CD4-positive, alpha-beta memory T cell (primary cell): ENCODE results near the gene COMMD4. TPM values are rescaled to one million over a fixed set of nuclear protein-coding genes. Genes with fewer than 3 reads are reported as not detected.
A peak's percentile ranks its signal among the peaks of the same experiment; 100 is the strongest.
"Not testable (repeated sequence)": the region's sequence is repeated elsewhere in the genome, so short reads cannot be mapped to it uniquely, and the experiment has no call there.

Experiments
- CTCF ChIA-PET: fragments of 350-600 bp; sonication (Branson Sonifier 250); formaldehyde crosslinking; loops from one replicate; lab custom pipeline; 2021; ENCODE audit warnings: inconsistent platforms; ENCODE audit not compliant: partially characterized antibody; lab: Charles Lee
- POLR2A ChIA-PET: fragments of 350-600 bp; sonication (Branson Sonifier 250); formaldehyde crosslinking; loops from one replicate; lab custom pipeline; 2021; ENCODE audit not compliant: partially characterized antibody; lab: Charles Lee
- DNase-seq, 5 donors: peaks; one replicate each; pipeline versions ENCODE4 v3.0.0 to v3.0.0-alpha.2; 2020 to 2022; ENCODE audit warnings: mixed read lengths in 1 of 5
- H3K27ac ChIP-seq: one replicate; pipeline ENCODE4 v1.7.0; 2013; ENCODE audit warnings: low read depth, low read length
- H3K27me3 ChIP-seq: 2 replicates; pipeline ENCODE4 v1.7.0; 2013; ENCODE audit warnings: mild to moderate bottlenecking, low read length, moderate library complexity; ENCODE audit not compliant: insufficient read depth
- H3K36me3 ChIP-seq: 2 replicates; pipeline ENCODE4 v1.7.0; 2013; ENCODE audit warnings: mild to moderate bottlenecking, low read length, moderate library complexity; ENCODE audit not compliant: insufficient read depth
- H3K4me1 ChIP-seq: 2 replicates; pipeline ENCODE4 v1.7.0; 2013; ENCODE audit warnings: mild to moderate bottlenecking, low read length, moderate library complexity; ENCODE audit not compliant: insufficient read depth
- H3K4me3 ChIP-seq, 2 donors: one replicate each; pipeline ENCODE4 v1.7.0; 2013; ENCODE audit warnings: low read length in 2 of 2, mild to moderate bottlenecking in 1 of 2
- H3K9me3 ChIP-seq, 2 donors: one replicate each; pipeline ENCODE4 v1.7.0; 2013; ENCODE audit warnings: low read length in 2 of 2, control low read depth in 1 of 2; ENCODE audit not compliant: control insufficient read depth in 1 of 2
- H3K27ac Mint-ChIP-seq, 7 donors: one replicate each; pipeline ENCODE4 v1.8.0; 2020 to 2021; ENCODE audit warnings: mixed read lengths in 7 of 7, mild to moderate bottlenecking in 6 of 7, inconsistent platforms in 3 of 7, moderate library complexity in 3 of 7
- H3K27me3 Mint-ChIP-seq, 2 donors: one replicate each; pipeline ENCODE4 v1.8.0; 2020 to 2021; ENCODE audit warnings: mixed read lengths in 2 of 2
- H3K36me3 Mint-ChIP-seq, 2 donors: one replicate each; pipeline ENCODE4 v1.8.0; 2020 to 2021; ENCODE audit warnings: mixed read lengths in 2 of 2, inconsistent platforms in 1 of 2, mild to moderate bottlenecking in 1 of 2
- H3K4me1 Mint-ChIP-seq, 4 donors: one replicate each; pipeline ENCODE4 v1.8.0; 2020 to 2021; ENCODE audit warnings: mixed read lengths in 4 of 4, mild to moderate bottlenecking in 1 of 4
- H3K4me3 Mint-ChIP-seq, 8 donors: one replicate each; pipeline ENCODE4 v1.8.0; 2020 to 2021; ENCODE audit warnings: mixed read lengths in 8 of 8, mild to moderate bottlenecking in 7 of 8, moderate library complexity in 6 of 8, inconsistent platforms in 3 of 8
- H3K9me3 Mint-ChIP-seq, 8 donors: one replicate each; pipeline ENCODE4 v1.8.0; 2020 to 2021; ENCODE audit warnings: mixed read lengths in 8 of 8, mild to moderate bottlenecking in 5 of 8, inconsistent platforms in 3 of 8, moderate library complexity in 1 of 8
- intact Hi-C: fragments of 100-400 bp; cut with micrococcal nuclease; formaldehyde crosslinking; loops from one replicate; pipeline ENCODE4 v1.15.1; 2023
- polyA plus RNA-seq, 2 donors: library from polyadenylated mRNA; unstranded; fragments of 300-500 nt; fragmentation: Illumina TruSeq; gene quantifications; one replicate each; pipeline ENCODE4 v1.2.3, GENCODE V29; 2021
- total RNA-seq, 2 experiments: library from RNA; stranded (reverse); gene quantifications; one replicate each; pipeline ENCODE4 v1.2.3, GENCODE V29; 2021

The COMMD4 gene
- total and polyA plus RNA-seq, 4 experiments from 2014 or later: 33.9 to 45.6 (median 38.7) TPM

DNA sequence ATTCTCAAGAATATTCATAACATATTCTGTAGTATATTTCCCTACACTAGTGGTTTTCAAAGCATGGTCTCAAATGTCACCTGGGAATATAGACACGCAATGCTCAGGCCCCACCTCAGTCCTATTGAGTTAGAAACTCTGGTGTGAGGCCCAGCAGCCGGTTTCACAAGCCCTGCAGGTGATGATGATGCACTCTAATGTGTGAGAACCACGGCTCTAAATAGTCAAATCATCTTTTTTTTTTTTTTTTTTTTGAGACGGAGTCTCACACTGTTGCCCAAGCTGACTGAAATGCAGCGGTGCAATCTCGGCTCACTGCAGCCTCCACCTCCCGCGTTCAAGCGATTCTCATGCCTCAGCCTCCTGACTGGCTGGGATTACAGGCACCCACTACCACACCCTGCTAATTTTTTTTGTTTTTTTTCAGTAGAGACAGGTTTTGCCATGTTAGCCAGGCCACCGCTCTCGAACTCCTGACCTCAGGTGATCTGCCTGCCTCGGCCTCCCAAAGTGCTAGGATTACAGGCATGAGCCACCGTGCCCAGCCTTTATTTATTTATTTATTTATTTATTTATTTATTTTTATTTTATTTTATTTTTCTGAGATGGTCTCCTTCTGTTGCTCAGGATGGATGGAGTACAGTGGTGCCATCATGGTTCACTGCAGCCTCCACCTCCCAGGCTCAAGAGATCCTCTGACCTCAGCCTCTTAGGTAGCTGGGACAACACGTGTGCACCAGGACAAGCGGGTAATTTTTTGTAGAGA is 2.0 kb upstream of the COMMD4 start:
- H3K27me3 Mint-ChIP-seq, H3K27me3 ChIP-seq, H3K9me3 Mint-ChIP-seq, H3K27ac Mint-ChIP-seq, H3K9me3 ChIP-seq, H3K36me3 Mint-ChIP-seq, H3K4me3 ChIP-seq, H3K27ac ChIP-seq, DNase-seq, H3K36me3 ChIP-seq, intact Hi-C loops: not testable (repeated sequence)
- H3K4me3 Mint-ChIP-seq: peak overlapping the region in 1 of 8 donors; percentile 17
- POLR2A ChIA-PET: interaction anchor here (1.4 to 3.4 kb wide), 2 partner anchors 17 to 34 kb away, joined by 4 to 21 read pairs; partner anchors contain the start of gene MAN2C1
- peaks cover 15% of the 10 kb centered on the region for H3K4me1 ChIP-seq
- H3K4me1 Mint-ChIP-seq: peaks cover 9 to 26% (median 18%) of the 10 kb centered on the region in 4 donors
- CTCF ChIA-PET: interaction anchor here (2.4 kb wide), 1 partner anchor 34 kb away, joined by 12 read pairs; the partner anchor contains the start of gene MAN2C1

DNA sequence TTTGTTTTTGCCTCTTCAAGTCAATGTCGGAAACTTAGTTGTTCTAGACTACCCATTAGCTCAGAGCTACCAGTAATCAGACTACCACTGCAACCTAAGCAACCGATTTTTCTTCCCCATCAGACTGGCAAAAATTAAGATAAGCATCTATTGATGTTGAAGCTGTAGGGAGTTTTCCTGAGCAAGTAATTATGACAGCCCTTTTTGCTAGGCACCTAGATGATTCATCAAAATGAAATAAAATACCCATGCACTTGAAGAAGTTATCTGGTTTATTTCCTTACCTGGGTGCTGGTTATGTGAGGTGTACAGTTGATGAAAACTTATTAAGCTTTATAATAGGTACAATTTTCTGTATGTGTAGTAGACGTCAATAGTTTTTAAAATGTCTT is 554 bp upstream of the COMMD4 start:
- no peak for DNase-seq
- no peaks in the 10 kb centered on the region for H3K9me3 ChIP-seq
- H3K36me3 ChIP-seq: peaks cover 5% of the 10 kb centered on the region
- intact Hi-C loops: no loop called here
- peak overlapping the region; percentile 47 to 68 for H3K4me3 ChIP-seq
- H3K27me3 Mint-ChIP-seq: no peaks in the 10 kb centered on the region
- peaks cover 15% of the 10 kb centered on the region for H3K4me1 ChIP-seq
- peak overlapping the region in 6 of 7 donors; percentile 81 to 92 (median 91) for H3K27ac Mint-ChIP-seq
- ChIA-PET POLR2A (interaction anchor here (1.4 to 3.4 kb wide), 4 partner anchors 12 to 33 kb away, joined by 4 to 21 read pairs (median 8); partner anchors contain the start of genes MAN2C1 and NEIL1), CTCF (interaction anchor here (2.4 kb wide), 1 partner anchor 32 kb away, joined by 12 read pairs; the partner anchor contains the start of gene MAN2C1)
- H3K4me1 Mint-ChIP-seq: peaks cover 9 to 26% (median 18%) of the 10 kb centered on the region in 4 donors
- H3K27me3 ChIP-seq: no peaks in the 10 kb centered on the region
- H3K36me3 Mint-ChIP-seq: peaks cover 5 to 12% of the 10 kb centered on the region in 2 donors
- H3K27ac ChIP-seq: peak overlapping the region; percentile 27
- H3K9me3 Mint-ChIP-seq: no peaks in the 10 kb centered on the region
- peak overlapping the region; percentile 90 to 93 (median 92) for H3K4me3 Mint-ChIP-seq

DNA sequence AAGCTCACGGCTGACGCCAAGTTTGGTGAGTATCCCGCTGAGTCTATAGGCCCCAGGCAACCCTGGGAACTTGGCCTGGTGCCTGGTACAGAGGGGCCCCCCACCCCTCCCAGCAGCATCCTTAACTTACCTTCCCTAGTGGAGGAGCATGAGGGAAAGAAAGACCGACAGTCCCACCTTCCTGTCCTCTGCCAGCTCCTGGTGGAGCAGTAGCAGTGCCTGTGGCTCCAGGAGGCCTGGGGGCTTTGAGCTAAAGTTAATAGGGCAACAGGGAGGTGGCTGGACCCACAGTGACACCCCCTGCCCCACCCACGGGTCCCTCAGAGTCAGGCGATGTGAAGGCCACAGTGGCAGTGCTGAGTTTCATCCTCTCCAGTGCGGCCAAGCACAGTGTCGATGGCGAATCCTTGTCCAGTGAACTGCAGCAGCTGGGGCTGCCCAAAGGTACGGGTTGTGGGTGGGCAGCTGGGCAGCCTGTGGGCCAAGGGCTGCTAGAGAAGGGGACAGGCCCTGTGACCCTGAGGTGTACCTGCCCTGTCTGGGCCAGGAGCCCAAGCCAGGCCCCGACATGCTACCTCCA is 2.9 kb downstream of the COMMD4 start:
- Histone ChIP-seq H3K4me3 (no peak overlapping the region), H3K27ac (no peak overlapping the region), H3K27me3 (no peaks in the 10 kb centered on the region), H3K4me1 (peaks cover 15% of the 10 kb centered on the region), H3K9me3 (no peaks in the 10 kb centered on the region), H3K36me3 (peaks cover 5% of the 10 kb centered on the region)
- Mint-ChIP-seq H3K36me3 (peaks cover 5 to 18% of the 10 kb centered on the region in 2 donors), H3K27ac (peak overlapping the region in 1 of 7 donors; percentile 4), H3K9me3 (no peaks in the 10 kb centered on the region), H3K4me1 (peaks cover 9 to 26% (median 18%) of the 10 kb centered on the region in 4 donors), H3K4me3 (no peak overlapping the region), H3K27me3 (no peaks in the 10 kb centered on the region)
- POLR2A ChIA-PET: interaction anchor here (1.3 to 2.0 kb wide), 2 partner anchors 9 to 30 kb away, joined by 4 to 6 read pairs; partner anchors contain the start of gene MAN2C1
- no peak for DNase-seq
- intact Hi-C loops: no loop called here
- CTCF ChIA-PET: no interaction called here

DNA sequence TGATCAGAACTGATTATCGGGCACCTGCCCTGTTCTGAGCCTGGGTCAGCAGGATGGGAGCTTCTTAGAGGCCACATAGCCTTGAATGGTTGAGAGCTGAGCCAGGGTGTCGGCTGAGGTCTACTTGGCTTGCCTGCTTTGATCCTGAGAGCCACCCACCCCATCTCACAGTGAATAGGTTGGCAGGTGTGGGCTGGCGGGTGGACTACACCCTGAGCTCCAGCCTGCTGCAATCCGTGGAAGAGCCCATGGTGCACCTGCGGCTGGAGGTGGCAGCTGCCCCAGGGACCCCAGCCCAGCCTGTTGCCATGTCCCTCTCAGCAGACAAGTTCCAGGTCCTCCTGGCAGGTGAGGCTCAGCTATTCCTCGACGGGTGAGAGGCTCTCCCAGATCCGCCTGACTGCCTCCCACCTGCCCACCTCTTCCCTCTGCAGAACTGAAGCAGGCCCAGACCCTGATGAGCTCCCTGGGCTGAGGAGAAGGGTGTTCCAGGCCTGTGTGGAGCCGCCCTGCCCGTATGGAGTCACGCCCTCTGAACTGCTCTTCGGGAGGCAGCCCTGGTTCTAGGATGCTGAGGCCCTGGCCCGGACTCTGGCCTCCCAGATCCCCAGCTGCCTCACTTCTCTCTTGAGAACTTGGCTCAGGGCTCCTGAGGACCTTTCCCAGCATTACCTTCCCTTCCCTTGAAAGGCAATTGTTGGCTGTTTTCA is 3.8 kb downstream of the COMMD4 start:
- H3K27me3 Mint-ChIP-seq: no peaks in the 10 kb centered on the region
- intact Hi-C loops: no loop called here
- H3K27ac Mint-ChIP-seq: no peak overlapping the region
- ChIA-PET CTCF (interaction anchor here (0.9 kb wide), 1 partner anchor 28 kb away, joined by 4 read pairs; no protein-coding TSS in a partner anchor), POLR2A (interaction anchor here (1.3 to 2.0 kb wide), 2 partner anchors 8 to 29 kb away, joined by 4 to 6 read pairs; partner anchors contain the start of gene MAN2C1)
- no peak for DNase-seq
- H3K27ac ChIP-seq: no peak overlapping the region
- no peaks in the 10 kb centered on the region for H3K9me3 Mint-ChIP-seq
- H3K36me3 ChIP-seq: peaks cover 5% of the 10 kb centered on the region
- H3K4me1 ChIP-seq: peaks cover 15% of the 10 kb centered on the region
- no peaks in the 10 kb centered on the region for H3K9me3 ChIP-seq
- H3K4me3 ChIP-seq: no peak overlapping the region
- H3K27me3 ChIP-seq: no peaks in the 10 kb centered on the region
- peaks cover 5 to 18% of the 10 kb centered on the region in 2 donors for H3K36me3 Mint-ChIP-seq
- peak overlapping the region in 2 of 8 donors; percentile 15 to 39 for H3K4me3 Mint-ChIP-seq
- peaks cover 9 to 26% (median 18%) of the 10 kb centered on the region in 4 donors for H3K4me1 Mint-ChIP-seq

DNA sequence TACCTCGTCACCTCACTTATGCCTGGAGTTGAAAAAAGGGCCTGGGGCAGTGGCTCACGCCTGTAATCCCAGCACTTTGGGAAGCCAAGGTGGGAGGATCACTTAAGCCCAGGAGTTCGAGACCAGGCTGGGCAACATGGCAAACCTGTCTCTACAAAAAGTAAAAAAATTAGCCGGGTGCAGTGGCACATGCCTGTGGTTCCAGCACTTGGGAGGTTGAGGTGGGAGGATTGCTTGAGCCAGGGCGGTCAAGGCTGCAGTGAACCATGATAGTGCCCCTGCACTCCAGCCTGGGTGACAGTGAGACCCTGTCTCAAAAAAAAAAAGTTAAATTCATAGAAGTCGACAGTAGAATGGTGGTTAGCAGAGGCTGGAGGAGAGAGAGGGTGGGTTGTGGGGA is 6.4 kb downstream of the COMMD4 start:
- POLR2A ChIA-PET: interaction anchor here (2.1 kb wide), 1 partner anchor 26 kb away, joined by 5 read pairs; the partner anchor contains the start of gene MAN2C1
- no peaks in the 10 kb centered on the region for H3K27me3 Mint-ChIP-seq
- DNase-seq: no peak
- intact Hi-C loops: no loop called here
- Histone ChIP-seq H3K27ac (no peak overlapping the region), H3K36me3 (peaks cover 5% of the 10 kb centered on the region), H3K4me1 (peaks cover 7% of the 10 kb centered on the region), H3K4me3 (no peak overlapping the region), H3K27me3 (no peaks in the 10 kb centered on the region), H3K9me3 (no peaks in the 10 kb centered on the region)
- CTCF ChIA-PET: no interaction called here
- peaks cover 6 to 15% (median 10%) of the 10 kb centered on the region in 4 donors for H3K4me1 Mint-ChIP-seq
- H3K36me3 Mint-ChIP-seq: peaks cover 5 to 18% of the 10 kb centered on the region in 2 donors
- H3K4me3 Mint-ChIP-seq: no peak overlapping the region
- H3K27ac Mint-ChIP-seq: no peak overlapping the region
- H3K9me3 Mint-ChIP-seq: peaks cover 0 to 1% (median 0%) of the 10 kb centered on the region in 8 donors

DNA sequence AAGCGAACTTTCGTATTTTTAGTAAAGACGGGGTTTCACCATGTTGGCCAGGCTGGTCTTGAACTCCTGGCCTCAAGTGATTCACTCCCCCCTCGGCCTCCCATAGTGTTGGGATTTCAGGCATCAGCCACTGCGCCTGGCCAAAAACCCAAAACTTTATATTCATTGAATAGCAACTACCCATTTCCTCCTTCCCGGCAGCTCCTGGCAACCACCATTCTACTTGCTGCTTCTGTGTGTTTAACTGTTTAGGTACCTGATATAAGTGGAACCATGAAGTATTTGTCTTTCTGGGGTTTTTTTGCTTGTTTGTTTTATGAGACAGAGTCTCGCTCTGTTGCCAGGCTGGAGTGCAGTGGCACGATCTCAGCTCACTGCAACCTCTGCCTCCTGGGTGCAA is 8.1 kb downstream of the COMMD4 start:
- H3K9me3 ChIP-seq, H3K27me3 ChIP-seq, H3K27me3 Mint-ChIP-seq, H3K4me3 Mint-ChIP-seq, H3K4me3 ChIP-seq, H3K9me3 Mint-ChIP-seq, DNase-seq, intact Hi-C loops, CTCF ChIA-PET, H3K27ac ChIP-seq, H3K36me3 ChIP-seq: not testable (repeated sequence)
- POLR2A ChIA-PET: interaction anchor here (2.1 kb wide), 1 partner anchor 24 kb away, joined by 5 read pairs; the partner anchor contains the start of gene MAN2C1
- Mint-ChIP-seq H3K27ac (peak overlapping the region in 1 of 7 donors; percentile 55), H3K4me1 (peaks cover 6 to 17% (median 11%) of the 10 kb centered on the region in 4 donors), H3K36me3 (peaks cover 5 to 19% of the 10 kb centered on the region in 2 donors)
- H3K4me1 ChIP-seq: peaks cover 16% of the 10 kb centered on the region
